GM21723 (cell line): ENCODE data around the gene RHOJ.

ENCODE experiments used
- ATAC-seq: cut with Tn5 transposase; IDR thresholded peaks from one replicate; pipeline ENCODE4 v1.9.1; 2021; ENCODE audit warnings: mild to moderate bottlenecking, moderate library complexity; ENCODE audit not compliant: unreplicated experiment

The RHOJ gene

GRCh38 chr14:63205044-63205575, 867 bp downstream of the RHOJ start:
- ATAC-seq, result no peak

GRCh38 chr14:63205866-63206265, 1.6 kb downstream of the RHOJ start:
- no peak for ATAC-seq

GRCh38 chr14:63209160-63209559, 4.9 kb downstream of the RHOJ start:
- ATAC-seq, result no peak

- no peak for ATAC-seq
These were observed 6.6 kb downstream of the RHOJ start for GRCh38 chr14:63210812-63211211.

GRCh38 chr14:63212209-63212608, 8.0 kb downstream of the RHOJ start:
- no peak for ATAC-seq

GRCh38 chr14:63212776-63213500, 8.7 kb downstream of the RHOJ start:
- ATAC-seq, result no peak

GRCh38 chr14:63214417-63215196, 10.4 kb downstream of the RHOJ start:
- no peak for ATAC-seq

GRCh38 chr14:63220526-63220925, 16.3 kb downstream of the RHOJ start:
- ATAC-seq, result no peak

GRCh38 chr14:63223596-63223995, 19.4 kb downstream of the RHOJ start:
- ATAC-seq, result no peak

- ATAC-seq, result no peak
These were observed 20.0 kb downstream of the RHOJ start for GRCh38 chr14:63224196-63224595.

GRCh38 chr14:63228217-63228616, 24.0 kb downstream of the RHOJ start:
- no peak for ATAC-seq

GRCh38 chr14:63229330-63230059, 25.3 kb downstream of the RHOJ start:
- no peak for ATAC-seq

- no peak for ATAC-seq
These were observed 27.5 kb downstream of the RHOJ start for GRCh38 chr14:63231766-63232165.

- no peak for ATAC-seq
These were observed 33.5 kb downstream of the RHOJ start for GRCh38 chr14:63237791-63238190.

- ATAC-seq, result no peak
These were observed 36.0 kb downstream of the RHOJ start for GRCh38 chr14:63240221-63240620.

GRCh38 chr14:63241096-63241495, 36.9 kb downstream of the RHOJ start:
- no peak for ATAC-seq

GRCh38 chr14:63243646-63244045, 39.4 kb downstream of the RHOJ start:
- ATAC-seq, result no peak

GRCh38 chr14:63245893-63246292, 41.6 kb downstream of the RHOJ start:
- no peak for ATAC-seq

GRCh38 chr14:63248211-63248610, 44.0 kb downstream of the RHOJ start:
- ATAC-seq, result no peak

- ATAC-seq, result no peak
These were observed 44.8 kb downstream of the RHOJ start for GRCh38 chr14:63249092-63249491.

GRCh38 chr14:63257299-63257698, 53.1 kb downstream of the RHOJ start:
- ATAC-seq, result no peak
